Small intestine (tissue), 7 donors: ENCODE results near the gene CMTM7. TPM values are rescaled to one million over a fixed set of nuclear protein-coding genes. Genes with fewer than 3 reads are reported as not detected.
A peak's percentile ranks its signal among the peaks of the same experiment; 100 is the strongest.

Experiments used
- DNase-seq, 2 donors: peaks; one replicate each; pipeline versions ENCODE4 v3.0.0 to v3.0.0-alpha.2; 2013
- FAIRE-seq: peaks from 2 replicates; lab custom pipeline; 2012; peaks lifted over from hg19 to GRCh38; lab: Jason Lieb, UNC
- H3K27ac ChIP-seq, 3 donors: one replicate each; pipeline ENCODE4 v1.5.1; 2013; ENCODE audit warnings: low read length in 2 of 3, mild to moderate bottlenecking in 2 of 3, control low read depth in 1 of 3, inconsistent platforms in 1 of 3, low read depth in 1 of 3, moderate library complexity in 1 of 3
- H3K27me3 ChIP-seq, 3 donors: one replicate each; pipeline ENCODE4 v1.6.1; 2013; ENCODE audit warnings: low read length in 3 of 3, inconsistent platforms in 1 of 3; ENCODE audit not compliant: control insufficient read depth in 3 of 3, insufficient read depth in 3 of 3
- H3K36me3 ChIP-seq, 3 donors: one replicate each; pipeline ENCODE4 v1.6.1; 2013; ENCODE audit warnings: low read length in 3 of 3, inconsistent platforms in 1 of 3, low read depth in 1 of 3, mild to moderate bottlenecking in 1 of 3, moderate library complexity in 1 of 3; ENCODE audit not compliant: control insufficient read depth in 3 of 3, insufficient read depth in 2 of 3
- H3K4me1 ChIP-seq, 3 donors: one replicate each; pipeline ENCODE4 v1.6.1; 2013; ENCODE audit warnings: low read length in 2 of 3, inconsistent platforms in 1 of 3, low read depth in 1 of 3, mild to moderate bottlenecking in 1 of 3, moderate library complexity in 1 of 3; ENCODE audit not compliant: control insufficient read depth in 3 of 3, insufficient read depth in 2 of 3
- H3K4me3 ChIP-seq, 3 donors: one replicate each; pipeline ENCODE4 v1.5.1; 2013; ENCODE audit warnings: low read length in 3 of 3, control low read depth in 1 of 3, inconsistent platforms in 1 of 3, low read depth in 1 of 3, mild to moderate bottlenecking in 1 of 3, moderate library complexity in 1 of 3
- H3K9me3 ChIP-seq, 2 donors: one replicate each; pipeline ENCODE4 v1.6.1; 2013; ENCODE audit warnings: low read depth in 1 of 2, low read length in 1 of 2; ENCODE audit not compliant: control insufficient read depth in 2 of 2, insufficient read depth in 1 of 2
- WGBS, 3 donors: extraction: QIAGEN DNeasy Blood & Tissue Kit; methylation state at CpG; one replicate each; pipeline ENCODE4 v1.1.7; 2013; 5-methylcytosine and 5-hydroxymethylcytosine counted together
- polyA plus RNA-seq, 4 donors: library from polyadenylated mRNA; stranded (reverse) in 3 of 4; unstranded in 1 of 4; fragments of 200-250 nt in 3 of 4; fragments of 120-200 nt in 1 of 4; gene quantifications; one replicate each; pipeline versions ENCODE4 v1.2.1 to v1.2.3, GENCODE V29; 2013
- donor health status: healthy with polysubstance abuse.
- donor health status: control.
- donor health status: control.
- donor health status: Bipolar disorder and iron deficiency.
- donor health status: healthy.

Gene CMTM7
- polyA plus RNA-seq, 4 donors, result 2.0 to 8.2 (median 4.5) TPM

DNA sequence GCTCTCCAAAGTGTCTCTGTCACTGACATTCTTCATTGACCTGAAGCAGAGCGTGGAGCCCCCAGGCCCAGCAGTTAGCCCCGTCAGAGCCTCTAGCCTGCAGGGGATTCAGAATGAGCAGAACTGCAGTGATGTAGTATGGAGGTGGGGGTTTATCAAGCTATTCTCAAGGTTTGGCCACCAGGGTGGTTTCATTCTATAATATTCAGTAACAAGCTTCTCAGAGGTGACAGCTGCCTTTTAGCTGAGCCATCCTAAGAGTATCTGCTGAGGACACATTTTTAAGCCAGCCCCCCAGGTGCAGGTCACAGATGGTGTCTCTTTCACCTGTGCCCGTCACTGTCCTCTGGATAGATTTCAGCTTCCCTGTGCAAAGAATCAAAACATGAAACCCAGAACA is 31.9 kb downstream of the CMTM7 start:
- peak overlapping the region in 2 of 3 donors; percentile 25 to 87 for H3K27ac ChIP-seq
- 80 to 95% (median 89%) methylated on average over 3 of the region's 3 CpGs for WGBS, 3 donors
- peaks cover 0 to 16% (median 10%) of the 10 kb centered on the region in 3 donors for H3K4me1 ChIP-seq
- no peak for FAIRE-seq
- DNase-seq, result no peak
- no peaks in the 10 kb centered on the region for H3K27me3 ChIP-seq
- H3K36me3 ChIP-seq, result peaks cover 0 to 3% (median 0%) of the 10 kb centered on the region in 3 donors
- no peaks in the 10 kb centered on the region for H3K9me3 ChIP-seq
- no peak overlapping the region for H3K4me3 ChIP-seq

GRCh38 chr3:32423956-32424557 is 32.4 kb downstream of the CMTM7 start:
- Histone ChIP-seq H3K27ac (peak overlapping the region in 2 of 3 donors; percentile 59 to 87), H3K27me3 (no peaks in the 10 kb centered on the region), H3K36me3 (peaks cover 0 to 3% (median 0%) of the 10 kb centered on the region in 3 donors), H3K4me3 (no peak overlapping the region), H3K9me3 (no peaks in the 10 kb centered on the region), H3K4me1 (peaks cover 0 to 16% (median 10%) of the 10 kb centered on the region in 3 donors)
- FAIRE-seq (no peak), DNase-seq (peak in 1 of 2 donors; percentile 36)
- 82 to 93% (median 83%) methylated on average over 12 of the region's 12 CpGs for WGBS, 3 donors

- H3K4me1 ChIP-seq, result peaks cover 0 to 16% (median 10%) of the 10 kb centered on the region in 3 donors
- H3K27ac ChIP-seq, result peak overlapping the region in 2 of 3 donors; percentile 59 to 87
- H3K36me3 ChIP-seq, result peaks cover 0 to 3% (median 0%) of the 10 kb centered on the region in 3 donors
These were observed 33.1 kb downstream of the CMTM7 start for GRCh38 chr3:32424581-32425250.

GRCh38 chr3:32428092-32429068 is 36.7 kb downstream of the CMTM7 start:
- FAIRE-seq (no peak), DNase-seq (peak in 1 of 2 donors; percentile 30)
- no peaks in the 10 kb centered on the region for H3K9me3 ChIP-seq
- H3K27ac ChIP-seq, result peak overlapping the region in 2 of 3 donors; percentile 2 to 62
- H3K36me3 ChIP-seq, result peaks cover 0 to 8% (median 0%) of the 10 kb centered on the region in 3 donors
- H3K27me3 ChIP-seq, result no peaks in the 10 kb centered on the region
- 58 to 67% (median 66%) methylated on average over 12 of the region's 12 CpGs for WGBS, 3 donors
- H3K4me3 ChIP-seq, result no peak overlapping the region
- H3K4me1 ChIP-seq, result no peaks in the 10 kb centered on the region

More at GRCh38 chr3:32424581-32425250, 33.1 kb downstream of the CMTM7 start:
- no peaks in the 10 kb centered on the region for H3K9me3 ChIP-seq
- DNase-seq (no peak), FAIRE-seq (no peak)
- H3K27me3 ChIP-seq, result no peaks in the 10 kb centered on the region
- no peak overlapping the region for H3K4me3 ChIP-seq
- WGBS, 3 donors, result 75 to 88% (median 83%) methylated on average over 9 of the region's 9 CpGs

DNA sequence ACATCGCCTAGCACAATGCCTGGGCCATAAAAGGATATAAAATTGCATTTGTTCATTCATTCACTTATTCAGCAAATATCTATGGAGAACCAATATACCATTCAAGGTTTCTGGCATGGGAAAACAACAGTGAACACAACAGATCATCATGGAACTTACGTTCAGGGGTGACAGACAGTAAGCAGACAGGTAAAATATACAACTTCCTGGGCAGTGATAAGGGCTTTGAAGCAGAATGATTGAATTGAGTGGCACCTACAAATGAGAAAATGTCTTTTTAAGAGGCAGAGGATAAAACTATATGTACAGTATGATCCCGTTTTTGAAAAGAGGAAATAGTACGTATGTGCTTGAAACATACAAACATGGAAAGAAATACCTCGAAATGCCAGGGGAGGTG is 39.2 kb downstream of the CMTM7 start:
- no peak for FAIRE-seq
- DNase-seq, result no peak
- Histone ChIP-seq H3K9me3 (no peaks in the 10 kb centered on the region), H3K36me3 (peaks cover 0 to 6% (median 0%) of the 10 kb centered on the region in 3 donors), H3K27ac (no peak overlapping the region), H3K4me1 (no peaks in the 10 kb centered on the region), H3K27me3 (no peaks in the 10 kb centered on the region), H3K4me3 (no peak overlapping the region)
- 68 to 75% (median 74%) methylated on average over 5 of the region's 5 CpGs for WGBS, 3 donors

- Histone ChIP-seq H3K4me3 (no peak overlapping the region), H3K9me3 (no peaks in the 10 kb centered on the region), H3K36me3 (peaks cover 0 to 6% (median 0%) of the 10 kb centered on the region in 3 donors), H3K27me3 (no peaks in the 10 kb centered on the region), H3K27ac (peak overlapping the region in 1 of 3 donors; percentile 21), H3K4me1 (no peaks in the 10 kb centered on the region)
- FAIRE-seq (no peak), DNase-seq (no peak)
- 92 to 96% (median 95%) methylated on average over 3 of the region's 3 CpGs for WGBS, 3 donors
These were observed 39.8 kb downstream of the CMTM7 start for GRCh38 chr3:32431481-32431880.

GRCh38 chr3:32432045-32432710 is 40.5 kb downstream of the CMTM7 start:
- no peak for DNase-seq

More at GRCh38 chr3:32432045-32432710, 40.5 kb downstream of the CMTM7 start:
- FAIRE-seq, result no peak
- 83 to 92% (median 87%) methylated on average over 6 of the region's 6 CpGs for WGBS, 3 donors
- Histone ChIP-seq H3K4me1 (no peaks in the 10 kb centered on the region), H3K27me3 (no peaks in the 10 kb centered on the region), H3K9me3 (no peaks in the 10 kb centered on the region), H3K27ac (peak overlapping the region in 2 of 3 donors; percentile 69 to 80), H3K4me3 (no peak overlapping the region), H3K36me3 (peaks cover 0 to 6% (median 0%) of the 10 kb centered on the region in 3 donors)
